ENCODE measurements around the gene RPS5.

GRCh38 chr19:58392945-58393724 is 6.1 kb downstream of the RPS5 start:
- TF ChIP-seq POLR2A (IDR thresholded peaks at IDR 0.05; ENCODE audit: low read length) = no peak
- no peak for TF ChIP-seq GATA1 (IDR thresholded peaks at IDR 0.05; ENCODE audit: low read depth, low read length)
